Activated T-helper 2 cell treated with anti-CD3 and anti-CD28 coated beads, Interferon-gamma antibody, Interleukin-2, Interleukin-4, amounts not matched to agents 10 μg/mL and 5 μg/mL and 100 μg/mL, durations not matched to agents 14 hours and 24 hours and 36 hours (primary cell): ENCODE data around the gene NAA30. TPM values are rescaled to one million over a fixed set of nuclear protein-coding genes. Genes with fewer than 3 reads are reported as not detected.
"Not testable (repeated sequence)": the region's sequence is repeated elsewhere in the genome, so short reads cannot be mapped to it uniquely, and the experiment has no call there.

Experiments used
- DNase-seq: peaks from one replicate; pipeline ENCODE4 v3.0.0; 2021; ENCODE audit warnings: low spot score
- H3K27ac Mint-ChIP-seq: one replicate; pipeline ENCODE4 v1.8.0; 2021; ENCODE audit warnings: mixed read lengths
- H3K27me3 Mint-ChIP-seq: one replicate; pipeline ENCODE4 v1.8.0; 2021; ENCODE audit warnings: low read depth, mixed read lengths
- H3K36me3 Mint-ChIP-seq: one replicate; pipeline ENCODE4 v1.8.0; 2021; ENCODE audit warnings: low read depth, mixed read lengths
- H3K4me1 Mint-ChIP-seq: one replicate; pipeline ENCODE4 v1.8.0; 2021; ENCODE audit warnings: low read depth, mixed read lengths
- H3K4me3 Mint-ChIP-seq: one replicate; pipeline ENCODE4 v1.8.0; 2021; ENCODE audit warnings: low read depth, mild to moderate bottlenecking, moderate library complexity, mixed read lengths
- H3K9me3 Mint-ChIP-seq: one replicate; pipeline ENCODE4 v1.8.0; 2021; ENCODE audit warnings: mixed read lengths
- intact Hi-C: fragments of 100-400 bp; cut with micrococcal nuclease; formaldehyde crosslinking; loops from one replicate; pipeline ENCODE4 v1.15.1; 2023
- total RNA-seq: library from RNA; stranded (reverse); gene quantifications from 2 replicates; pipeline ENCODE4 v1.2.3, GENCODE V29; 2022

NAA30 gene
- total RNA-seq, result 16.8 and 17.8 TPM in 2 replicates

- DNase-seq, result peak; percentile 90
- Mint-ChIP-seq H3K27me3 (no peaks in the 10 kb centered on the region), H3K27ac (peak within 1 kb of the TSS; percentile 91), H3K4me3 (peak within 1 kb of the TSS; percentile 93), H3K9me3 (no peaks in the 10 kb centered on the region), H3K4me1 (peaks cover 37% of the 10 kb centered on the region), H3K36me3 (peaks cover 26% of the 10 kb centered on the region)
- intact Hi-C loops, result loop anchor here (2.0 kb wide), 1 partner anchor 121 kb away; the partner anchor contains the start of genes AP5M1 and EXOC5
Observed at GRCh38 chr14:57390037-57390805, at the start of gene NAA30. Gene NAA30, plus strand, starts transcription at chr14:57390586. Its CDS starts 372 bp downstream, at chr14:57390958.

GRCh38 chr14:57343545-57344297 is 46.7 kb upstream of the NAA30 start:
- not testable (repeated sequence) for H3K9me3 Mint-ChIP-seq

GRCh38 chr14:57345106-57345505 is 45.3 kb upstream of the NAA30 start:
- Mint-ChIP-seq H3K27me3 (peaks cover 5% of the 10 kb centered on the region), H3K4me1 (no peaks in the 10 kb centered on the region), H3K9me3 (no peaks in the 10 kb centered on the region), H3K36me3 (no peaks in the 10 kb centered on the region), H3K4me3 (no peak overlapping the region), H3K27ac (no peak overlapping the region)
- DNase-seq, result no peak
- intact Hi-C loops, result no loop called here

More at GRCh38 chr14:57343545-57344297, 46.7 kb upstream of the NAA30 start:
- DNase-seq, H3K27me3 Mint-ChIP-seq, H3K4me3 Mint-ChIP-seq, H3K36me3 Mint-ChIP-seq, H3K27ac Mint-ChIP-seq, H3K4me1 Mint-ChIP-seq, intact Hi-C loops: not testable (repeated sequence)

- no peak for DNase-seq
- Mint-ChIP-seq H3K4me1 (no peaks in the 10 kb centered on the region), H3K4me3 (no peak overlapping the region), H3K27ac (no peak overlapping the region), H3K36me3 (no peaks in the 10 kb centered on the region), H3K9me3 (no peaks in the 10 kb centered on the region), H3K27me3 (peaks cover 5% of the 10 kb centered on the region)
- intact Hi-C loops, result no loop called here
Observed at GRCh38 chr14:57346741-57347140, 43.6 kb upstream of the NAA30 start.

GRCh38 chr14:57352396-57353170 is 37.8 kb upstream of the NAA30 start:
- H3K27ac Mint-ChIP-seq, result no peak overlapping the region
- DNase-seq, result no peak
- H3K36me3 Mint-ChIP-seq, result no peaks in the 10 kb centered on the region
- no peak overlapping the region for H3K4me3 Mint-ChIP-seq
- no peaks in the 10 kb centered on the region for H3K9me3 Mint-ChIP-seq
- intact Hi-C loops, result no loop called here
- peaks cover 10% of the 10 kb centered on the region for H3K27me3 Mint-ChIP-seq
- H3K4me1 Mint-ChIP-seq, result no peaks in the 10 kb centered on the region

- Mint-ChIP-seq H3K4me3 (no peak overlapping the region), H3K4me1 (no peaks in the 10 kb centered on the region)
- intact Hi-C loops, result no loop called here
Observed at GRCh38 chr14:57355081-57355800, 35.1 kb upstream of the NAA30 start.

GRCh38 chr14:57362361-57362760 is 28.0 kb upstream of the NAA30 start:
- Mint-ChIP-seq H3K27me3 (peaks cover 18% of the 10 kb centered on the region), H3K9me3 (no peaks in the 10 kb centered on the region), H3K4me1 (no peaks in the 10 kb centered on the region), H3K27ac (no peak overlapping the region), H3K36me3 (no peaks in the 10 kb centered on the region), H3K4me3 (no peak overlapping the region)
- intact Hi-C loops, result no loop called here
- DNase-seq, result no peak

More at GRCh38 chr14:57355081-57355800, 35.1 kb upstream of the NAA30 start:
- no peak for DNase-seq
- H3K9me3 Mint-ChIP-seq, result no peaks in the 10 kb centered on the region
- no peak overlapping the region for H3K27ac Mint-ChIP-seq
- no peaks in the 10 kb centered on the region for H3K36me3 Mint-ChIP-seq
- H3K27me3 Mint-ChIP-seq, result peaks cover 17% of the 10 kb centered on the region

GRCh38 chr14:57364659-57365450 is 25.5 kb upstream of the NAA30 start:
- intact Hi-C loops, result no loop called here
- Mint-ChIP-seq H3K4me3 (no peak overlapping the region), H3K36me3 (no peaks in the 10 kb centered on the region), H3K27ac (no peak overlapping the region), H3K4me1 (no peaks in the 10 kb centered on the region), H3K9me3 (no peaks in the 10 kb centered on the region), H3K27me3 (peaks cover 12% of the 10 kb centered on the region)
- no peak for DNase-seq

GRCh38 chr14:57370187-57370586 is 20.2 kb upstream of the NAA30 start:
- H3K4me3 Mint-ChIP-seq, H3K27ac Mint-ChIP-seq: not testable (repeated sequence)

GRCh38 chr14:57371013-57371412 is 19.4 kb upstream of the NAA30 start:
- H3K9me3 Mint-ChIP-seq, result no peaks in the 10 kb centered on the region
- H3K27ac Mint-ChIP-seq, result no peak overlapping the region
- no peaks in the 10 kb centered on the region for H3K4me1 Mint-ChIP-seq
- peaks cover 15% of the 10 kb centered on the region for H3K27me3 Mint-ChIP-seq
- H3K36me3 Mint-ChIP-seq, result no peaks in the 10 kb centered on the region
- intact Hi-C loops, result no loop called here
- no peak overlapping the region for H3K4me3 Mint-ChIP-seq
- DNase-seq, result no peak

More at GRCh38 chr14:57370187-57370586, 20.2 kb upstream of the NAA30 start:
- DNase-seq, H3K9me3 Mint-ChIP-seq, H3K36me3 Mint-ChIP-seq, intact Hi-C loops, H3K4me1 Mint-ChIP-seq: not testable (repeated sequence)
- H3K27me3 Mint-ChIP-seq, result peaks cover 13% of the 10 kb centered on the region

- Mint-ChIP-seq H3K9me3 (no peaks in the 10 kb centered on the region), H3K27ac (no peak overlapping the region), H3K4me3 (no peak overlapping the region), H3K4me1 (no peaks in the 10 kb centered on the region), H3K36me3 (no peaks in the 10 kb centered on the region), H3K27me3 (peaks cover 10% of the 10 kb centered on the region)
- intact Hi-C loops, result no loop called here
- no peak for DNase-seq
Observed at GRCh38 chr14:57375156-57375555, 15.2 kb upstream of the NAA30 start.
